Measurements from ENCODE around the gene BMPR1B.
A peak's percentile ranks its signal among the peaks of the same experiment; 100 is the strongest.

Gene BMPR1B

DNA sequence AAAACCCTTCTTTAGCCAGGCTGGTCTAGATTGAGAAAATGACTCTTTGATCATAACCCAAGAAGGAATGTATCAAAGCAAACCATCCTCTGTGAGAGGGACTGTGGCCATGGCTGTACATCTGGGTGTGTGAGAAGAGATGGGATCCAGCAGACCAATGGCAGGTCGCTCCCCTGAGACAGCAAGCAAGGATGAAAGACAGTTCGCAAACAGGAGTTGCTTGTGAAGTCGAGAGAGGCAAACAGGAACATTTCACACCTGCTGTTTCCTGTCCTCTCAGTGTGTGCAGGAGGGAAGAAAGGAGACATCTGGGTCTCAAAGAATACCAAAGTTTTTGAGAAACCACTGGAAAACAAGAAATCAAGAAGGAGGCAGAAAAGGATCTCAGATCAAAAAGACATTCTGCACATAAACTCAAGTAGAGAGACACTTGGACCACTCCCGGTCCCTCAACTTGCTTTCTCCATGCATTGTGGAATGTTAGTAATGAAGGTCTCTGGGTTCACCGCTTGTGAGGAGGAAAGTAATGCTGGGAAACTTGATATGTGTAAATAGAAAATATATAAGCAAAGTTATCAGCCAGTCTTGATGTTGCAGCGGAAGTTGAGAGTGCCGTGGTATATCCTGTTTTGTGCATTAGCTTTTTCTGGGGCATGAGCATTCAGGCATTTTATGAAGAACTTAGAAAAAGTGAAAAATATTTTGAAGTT lies 327.5 kb downstream of the BMPR1B start:
- Histone ChIP-seq H3K9me2 (replicated peaks; ENCODE audit: insufficient read depth, low read length) (no peaks in the 10 kb centered on the region), H3K27me3 (replicated peaks; ENCODE audit: insufficient read depth, low read length) (no peaks in the 10 kb centered on the region), H3K4me3 (ENCODE audit: low read length) (no peak overlapping the region), H3K9me3 (replicated peaks; ENCODE audit: insufficient read depth, low read length) (no peaks in the 10 kb centered on the region), H3K79me2 (ENCODE audit: low read length) (no peaks in the 10 kb centered on the region), H3K4me2 (ENCODE audit: low read depth, low read length) (0 out of 2 replicates have a peak overlapping the region, but pooled peaks have one; percentile 29), H3F3A (ENCODE audit: insufficient read depth, low read length) (peaks cover 2% of the 10 kb centered on the region; the same call in 1 of the 2 replicates), H4K20me1 (ENCODE audit: insufficient read depth, low read length) (no peaks in the 10 kb centered on the region), H2AFZ (ENCODE audit: low read length) (no peak overlapping the region), H3K27ac (ENCODE audit: low read length) (no peak overlapping the region), H3K9ac (ENCODE audit: low read length) (no peak overlapping the region), H3K4me1 (ENCODE audit: low read length) (peaks cover 12% of the 10 kb centered on the region; the same call in 1 of the 2 replicates), H3K36me3 (replicated peaks; ENCODE audit: insufficient read depth, low read length) (no peaks in the 10 kb centered on the region)
- DNase-seq, result no peak
- TF ChIP-seq, protein P1, sequence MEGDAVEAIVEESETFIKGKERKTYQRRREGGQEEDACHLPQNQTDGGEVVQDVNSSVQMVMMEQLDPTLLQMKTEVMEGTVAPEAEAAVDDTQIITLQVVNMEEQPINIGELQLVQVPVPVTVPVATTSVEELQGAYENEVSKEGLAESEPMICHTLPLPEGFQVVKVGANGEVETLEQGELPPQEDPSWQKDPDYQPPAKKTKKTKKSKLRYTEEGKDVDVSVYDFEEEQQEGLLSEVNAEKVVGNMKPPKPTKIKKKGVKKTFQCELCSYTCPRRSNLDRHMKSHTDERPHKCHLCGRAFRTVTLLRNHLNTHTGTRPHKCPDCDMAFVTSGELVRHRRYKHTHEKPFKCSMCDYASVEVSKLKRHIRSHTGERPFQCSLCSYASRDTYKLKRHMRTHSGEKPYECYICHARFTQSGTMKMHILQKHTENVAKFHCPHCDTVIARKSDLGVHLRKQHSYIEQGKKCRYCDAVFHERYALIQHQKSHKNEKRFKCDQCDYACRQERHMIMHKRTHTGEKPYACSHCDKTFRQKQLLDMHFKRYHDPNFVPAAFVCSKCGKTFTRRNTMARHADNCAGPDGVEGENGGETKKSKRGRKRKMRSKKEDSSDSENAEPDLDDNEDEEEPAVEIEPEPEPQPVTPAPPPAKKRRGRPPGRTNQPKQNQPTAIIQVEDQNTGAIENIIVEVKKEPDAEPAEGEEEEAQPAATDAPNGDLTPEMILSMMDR (IDR thresholded peaks at IDR 0.05; ENCODE audit: low read length), result no peak
- TF ChIP-seq EZH2 (optimal IDR thresholded peaks at IDR 0.05; ENCODE audit: low read depth, low read length) (no peak), EZH2phosphoT487 (IDR thresholded peaks at IDR 0.05; ENCODE audit: low read length) (no peak)

GRCh38 chr4:95086551-95086950 lies 328.8 kb downstream of the BMPR1B start:
- TF ChIP-seq, protein P1 (IDR thresholded peaks at IDR 0.05; ENCODE audit: low read length), result no peak
- no peak for TF ChIP-seq EZH2phosphoT487 (IDR thresholded peaks at IDR 0.05; ENCODE audit: low read length)
- no peak for TF ChIP-seq EZH2 (optimal IDR thresholded peaks at IDR 0.05; ENCODE audit: low read depth, low read length)
- Histone ChIP-seq H3K4me3 (ENCODE audit: low read length) (no peak overlapping the region), H3K4me1 (ENCODE audit: low read length) (peaks cover 12% of the 10 kb centered on the region; the same call in 1 of the 2 replicates), H3F3A (ENCODE audit: insufficient read depth, low read length) (peaks cover 2% of the 10 kb centered on the region; the same call in 1 of the 2 replicates), H4K20me1 (ENCODE audit: insufficient read depth, low read length) (no peaks in the 10 kb centered on the region), H3K27me3 (replicated peaks; ENCODE audit: insufficient read depth, low read length) (no peaks in the 10 kb centered on the region), H3K4me2 (ENCODE audit: low read depth, low read length) (no peak overlapping the region), H3K9me2 (replicated peaks; ENCODE audit: insufficient read depth, low read length) (no peaks in the 10 kb centered on the region), H3K9me3 (replicated peaks; ENCODE audit: insufficient read depth, low read length) (no peaks in the 10 kb centered on the region), H3K27ac (ENCODE audit: low read length) (no peak overlapping the region), H2AFZ (ENCODE audit: low read length) (no peak overlapping the region), H3K9ac (ENCODE audit: low read length) (no peak overlapping the region), H3K36me3 (replicated peaks; ENCODE audit: insufficient read depth, low read length) (no peaks in the 10 kb centered on the region), H3K79me2 (ENCODE audit: low read length) (no peaks in the 10 kb centered on the region)
- no peak for DNase-seq

DNA sequence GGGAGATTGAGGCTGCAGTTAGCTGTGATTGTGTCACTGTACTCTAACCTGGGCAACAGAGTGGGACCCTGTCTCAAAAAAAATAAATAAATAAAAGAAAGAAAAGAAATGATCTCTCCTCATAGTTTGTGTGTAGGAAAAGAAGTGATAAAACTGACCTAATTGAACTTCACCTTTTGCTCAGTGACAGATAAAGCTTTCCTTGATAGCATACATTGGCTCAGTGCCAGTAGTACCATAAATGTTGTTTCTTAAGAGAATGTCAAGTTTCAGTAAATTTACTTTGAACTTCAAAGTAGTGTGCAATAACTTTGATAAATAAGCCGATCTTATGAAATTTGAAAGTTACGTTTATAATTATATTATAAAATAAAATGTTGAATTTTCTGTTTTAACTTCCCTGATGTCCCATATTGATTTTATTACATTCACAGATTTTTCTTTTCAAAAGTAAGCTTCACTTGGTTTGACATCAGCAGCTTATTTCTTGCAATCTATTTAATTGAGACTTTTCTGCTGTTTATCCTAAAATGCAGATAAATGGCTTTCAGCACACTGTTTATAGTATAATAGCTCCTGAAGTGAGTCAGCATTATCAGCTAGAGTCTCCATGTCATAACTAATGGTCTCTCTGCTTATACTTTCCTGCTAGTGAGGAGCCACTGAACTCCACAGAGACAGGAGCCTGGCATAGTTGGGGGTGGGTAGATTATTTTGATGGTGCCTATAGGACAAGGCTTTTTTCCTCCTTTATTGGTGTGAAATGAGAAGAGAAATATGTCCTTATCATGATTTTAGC lies 330.1 kb downstream of the BMPR1B start:
- H3K79me2 ChIP-seq (ENCODE audit: low read length), result no peaks in the 10 kb centered on the region
- no peak overlapping the region for H2AFZ ChIP-seq (ENCODE audit: low read length)
- no peaks in the 10 kb centered on the region for H4K20me1 ChIP-seq (ENCODE audit: insufficient read depth, low read length)
- H3K4me2 ChIP-seq (ENCODE audit: low read depth, low read length), result no peak overlapping the region
- no peak for DNase-seq
- H3K9me3 ChIP-seq (replicated peaks; ENCODE audit: insufficient read depth, low read length), result no peaks in the 10 kb centered on the region
- no peaks in the 10 kb centered on the region for H3K9me2 ChIP-seq (replicated peaks; ENCODE audit: insufficient read depth, low read length)
- no peak overlapping the region for H3K9ac ChIP-seq (ENCODE audit: low read length)
- no peak overlapping the region for H3K27ac ChIP-seq (ENCODE audit: low read length)
- no peaks in the 10 kb centered on the region for H3K36me3 ChIP-seq (replicated peaks; ENCODE audit: insufficient read depth, low read length)
- TF ChIP-seq, protein P1 (IDR thresholded peaks at IDR 0.05; ENCODE audit: low read length), result no peak
- TF ChIP-seq EZH2 (optimal IDR thresholded peaks at IDR 0.05; ENCODE audit: low read depth, low read length) (no peak), EZH2phosphoT487 (IDR thresholded peaks at IDR 0.05; ENCODE audit: low read length) (no peak)
- H3K4me1 ChIP-seq (ENCODE audit: low read length), result peaks cover 12% of the 10 kb centered on the region; the same call in 1 of the 2 replicates
- no peaks in the 10 kb centered on the region for H3K27me3 ChIP-seq (replicated peaks; ENCODE audit: insufficient read depth, low read length)
- H3K4me3 ChIP-seq (ENCODE audit: low read length), result no peak overlapping the region
- peaks cover 2% of the 10 kb centered on the region; the same call in 1 of the 2 replicates for H3F3A ChIP-seq (ENCODE audit: insufficient read depth, low read length)

All from MM.1S (cell line).